WTC11 (cell line): ENCODE data around the gene USP37.

Source experiments
- CTCF ChIP-seq: fragments of 200-600 bp; IDR thresholded peaks from 2 replicates; pipeline ENCODE4 v1.8.0; 2022; ENCODE audit warnings: antibody characterized with exemption
- TEAD1 ChIP-seq: sonication (generic); formaldehyde crosslinking; IDR thresholded peaks from 2 replicates; pipeline ENCODE4 v1.8.0; 2022; ENCODE audit warnings: mild to moderate bottlenecking, missing genetic modification reagents
- TP53 ChIP-seq: sonication (generic); formaldehyde crosslinking; IDR thresholded peaks from 2 replicates; pipeline ENCODE4 v1.8.1; 2023; ENCODE audit warnings: mild to moderate bottlenecking, missing genetic modification reagents
- ZNF121 ChIP-seq: sonication (generic); formaldehyde crosslinking; IDR thresholded peaks from 2 replicates; pipeline ENCODE4 v1.8.0; 2023; ENCODE audit warnings: missing genetic modification reagents
- ZNF512 ChIP-seq: sonication (generic); formaldehyde crosslinking; IDR thresholded peaks from 2 replicates; pipeline ENCODE4 v1.8.1; 2022; ENCODE audit warnings: missing genetic modification reagents, borderline replicate concordance

- TF ChIP-seq CTCF = no peak
- TF ChIP-seq TP53 (CRISPR knock-in tag) = no peak
- no peak for TF ChIP-seq ZNF121 (CRISPR knock-in tag)
- TF ChIP-seq TEAD1 (CRISPR knock-in tag) = no peak
- TF ChIP-seq ZNF512 (CRISPR knock-in tag) = no peak
Observed at GRCh38 chr2:218465987-218466633, 102.0 kb downstream of the USP37 start.
